ENCODE results near the gene TMEM132A. TPM values are rescaled to one million over a fixed set of nuclear protein-coding genes. Genes with fewer than 3 reads are reported as not detected.

The TMEM132A gene
- total RNA-seq (2014; rRNA removed; shearing (Covaris generic)), result 132 and 170 TPM in 2 replicates

- DNase-seq (ENCODE audit: low spot score), result peak; percentile 57
These were observed at the start of gene TMEM132A for GRCh38 chr11:60924110-60924905. Gene TMEM132A (plus strand): TSS chr11:60924460. CDS start chr11:60924634, 174 bp downstream.

GRCh38 chr11:60875366-60876167, 48.7 kb upstream of the TMEM132A start:
- no peak for DNase-seq (ENCODE audit: low spot score)

- DNase-seq (ENCODE audit: low spot score), result no peak
These were observed 48.1 kb upstream of the TMEM132A start for GRCh38 chr11:60876168-60876485.

- no peak for DNase-seq (ENCODE audit: low spot score)
These were observed 45.8 kb upstream of the TMEM132A start for GRCh38 chr11:60878245-60879101.

- no peak for DNase-seq (ENCODE audit: low spot score)
These were observed 45.2 kb upstream of the TMEM132A start for GRCh38 chr11:60879104-60879503.

GRCh38 chr11:60879971-60880588, 44.2 kb upstream of the TMEM132A start:
- no peak for DNase-seq (ENCODE audit: low spot score)

- no peak for DNase-seq (ENCODE audit: low spot score)
These were observed 43.5 kb upstream of the TMEM132A start for GRCh38 chr11:60880643-60881282.

GRCh38 chr11:60887556-60887955, 36.7 kb upstream of the TMEM132A start:
- DNase-seq (ENCODE audit: low spot score), result peak; percentile 62

GRCh38 chr11:60889869-60890311, 34.4 kb upstream of the TMEM132A start:
- DNase-seq (ENCODE audit: low spot score), result no peak

- no peak for DNase-seq (ENCODE audit: low spot score)
These were observed 33.6 kb upstream of the TMEM132A start for GRCh38 chr11:60890696-60891095.

- DNase-seq (ENCODE audit: low spot score), result no peak
These were observed 33.0 kb upstream of the TMEM132A start for GRCh38 chr11:60891103-60891741.

GRCh38 chr11:60895687-60896086, 28.6 kb upstream of the TMEM132A start:
- DNase-seq (ENCODE audit: low spot score), result no peak

GRCh38 chr11:60897496-60897895, 26.8 kb upstream of the TMEM132A start:
- no peak for DNase-seq (ENCODE audit: low spot score)

GRCh38 chr11:60899046-60899936, 25.0 kb upstream of the TMEM132A start:
- DNase-seq (ENCODE audit: low spot score), result peak; percentile 66

- DNase-seq (ENCODE audit: low spot score), result no peak
These were observed 24.3 kb upstream of the TMEM132A start for GRCh38 chr11:60899977-60900376.

- DNase-seq (ENCODE audit: low spot score), result no peak
These were observed 23.4 kb upstream of the TMEM132A start for GRCh38 chr11:60900673-60901404.

- DNase-seq (ENCODE audit: low spot score), result no peak
These were observed 21.6 kb upstream of the TMEM132A start for GRCh38 chr11:60902625-60903024.

- DNase-seq (ENCODE audit: low spot score), result no peak
These were observed 19.2 kb upstream of the TMEM132A start for GRCh38 chr11:60905047-60905446.
